ENCODE measurements around the gene UNC45B. TPM values are rescaled to one million over a fixed set of nuclear protein-coding genes. Genes with fewer than 3 reads are reported as not detected.
"Not testable (repeated sequence)": the region's sequence is repeated elsewhere in the genome, so short reads cannot be mapped to it uniquely, and the experiment has no call there.

UNC45B gene
- total and polyA plus RNA-seq, 2 of the 13 experiments (the other 11 are each of a cell fraction or from before 2014, with no cell fraction given) = 0.01 TPM; not detected in 1

DNA sequence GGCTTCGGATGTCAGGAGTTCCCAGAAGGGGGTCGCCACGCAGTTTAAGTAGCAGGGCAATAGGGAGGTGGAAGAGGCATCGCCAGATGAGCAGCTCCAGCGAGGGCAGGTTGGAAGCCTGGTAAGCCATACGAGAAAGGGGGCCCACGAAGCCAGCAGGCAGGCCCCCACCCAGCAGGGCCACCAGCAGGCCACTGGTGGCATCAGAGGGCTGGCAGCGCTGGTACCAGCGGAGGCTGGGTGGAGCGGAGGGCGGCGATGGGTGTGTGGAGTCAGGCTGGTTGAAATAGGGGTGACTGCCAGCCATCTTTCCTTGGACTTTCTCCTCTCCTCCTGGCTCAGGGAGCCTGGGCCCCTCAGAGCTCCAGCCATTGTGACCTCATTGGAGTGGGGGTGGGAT lies 46.4 kb downstream of the UNC45B start, which contains the start of gene SLC35G3:
SLC35G3 (minus strand) TSS at position 393 of the 400 bp plus-strand sequence; CDS start at position 307, 86 bp downstream.
- H3K9ac ChIP-seq (ENCODE audit: insufficient read depth, low read depth, low read length); ATAC-seq; in situ Hi-C loops (cut with HindIII; ENCODE audit: extremely low pct_ligation_motif_present, low pct_unique_long_range_greater_than_20kb): not testable (repeated sequence)

DNA sequence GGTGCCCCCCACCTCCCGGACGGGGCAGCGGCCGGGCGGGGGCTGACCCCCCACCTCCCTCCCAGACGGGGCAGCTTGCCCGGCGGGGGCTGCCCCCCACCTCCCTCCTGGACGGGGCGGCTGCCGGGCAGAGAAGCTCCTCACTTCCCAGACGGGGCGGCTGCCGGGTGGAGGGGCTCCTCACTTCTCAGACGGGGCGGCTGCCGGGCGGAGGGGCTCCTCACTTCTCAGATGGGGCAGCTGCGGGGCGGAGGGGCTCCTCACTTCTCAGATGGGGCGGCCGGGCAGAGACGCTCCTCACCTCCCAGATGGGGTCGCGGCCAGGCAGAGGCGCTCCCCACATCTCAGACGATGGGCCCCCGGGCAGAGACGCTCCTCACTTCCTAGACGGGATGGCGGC lies 47.4 kb downstream of the UNC45B start:
- H4K20me1 ChIP-seq (ENCODE audit: insufficient read depth, low read length); CTCF ChIA-PET (ENCODE audit: low intra/inter-chr PET ratio, low total read pairs); H3K9me3 ChIP-seq (ENCODE audit: low read length); H3K9ac ChIP-seq (ENCODE audit: insufficient read depth, low read depth, low read length); H3K79me2 ChIP-seq (ENCODE audit: insufficient read depth, low read length); H3K4me3 ChIP-seq (replicated peaks in 1 of 3; ENCODE audit: insufficient read depth in 1 of 3, low read depth in 2 of 3, low read length in 3 of 3); H3K4me1 ChIP-seq (ENCODE audit: insufficient read depth, low read length); intact Hi-C loops (cut with micrococcal nuclease; ENCODE audit: unreplicated experiment); BruUV-seq (replicated peaks); H3K27ac ChIP-seq (ENCODE audit: extremely low read length, insufficient read depth, low read length); H3K36me3 ChIP-seq (replicated peaks in 1 of 2; ENCODE audit: control insufficient read depth in 1 of 2, insufficient read depth in 2 of 2, low read length in 2 of 2); POLR2A ChIA-PET; H2AFZ ChIP-seq (ENCODE audit: low read length); H3K27me3 ChIP-seq (ENCODE audit: control insufficient read depth in 1 of 2, insufficient read depth in 2 of 2, low read length in 2 of 2); DNase-seq (ENCODE audit: low spot score); H3K4me2 ChIP-seq (ENCODE audit: low read depth, low read length); FAIRE-seq; ATAC-seq; in situ Hi-C loops (cut with HindIII; ENCODE audit: extremely low pct_ligation_motif_present, low pct_unique_long_range_greater_than_20kb): not testable (repeated sequence)
- 50% methylated on average over 8 of the region's 31 CpGs for WGBS (ENCODE audit: low lambda C conversion rate)

More for the DNA sequence above, 46.4 kb downstream of the UNC45B start, which contains the start of gene SLC35G3:
- FAIRE-seq; H3K27ac ChIP-seq (ENCODE audit: extremely low read length, insufficient read depth, low read length); CTCF ChIA-PET (ENCODE audit: low intra/inter-chr PET ratio, low total read pairs); POLR2A ChIA-PET; H3K4me2 ChIP-seq (ENCODE audit: low read depth, low read length); H3K4me3 ChIP-seq (replicated peaks in 1 of 3; ENCODE audit: insufficient read depth in 1 of 3, low read depth in 2 of 3, low read length in 3 of 3); H3K27me3 ChIP-seq (ENCODE audit: control insufficient read depth in 1 of 2, insufficient read depth in 2 of 2, low read length in 2 of 2); H3K4me1 ChIP-seq (ENCODE audit: insufficient read depth, low read length); H2AFZ ChIP-seq (ENCODE audit: low read length); intact Hi-C loops (cut with micrococcal nuclease; ENCODE audit: unreplicated experiment); BruUV-seq (replicated peaks); H4K20me1 ChIP-seq (ENCODE audit: insufficient read depth, low read length); DNase-seq (ENCODE audit: low spot score); H3K79me2 ChIP-seq (ENCODE audit: insufficient read depth, low read length); H3K36me3 ChIP-seq (replicated peaks in 1 of 2; ENCODE audit: control insufficient read depth in 1 of 2, insufficient read depth in 2 of 2, low read length in 2 of 2); H3K9me3 ChIP-seq (ENCODE audit: low read length): not testable (repeated sequence)
- WGBS (ENCODE audit: low lambda C conversion rate) = 60% methylated on average over 9 of the region's 12 CpGs

DNA sequence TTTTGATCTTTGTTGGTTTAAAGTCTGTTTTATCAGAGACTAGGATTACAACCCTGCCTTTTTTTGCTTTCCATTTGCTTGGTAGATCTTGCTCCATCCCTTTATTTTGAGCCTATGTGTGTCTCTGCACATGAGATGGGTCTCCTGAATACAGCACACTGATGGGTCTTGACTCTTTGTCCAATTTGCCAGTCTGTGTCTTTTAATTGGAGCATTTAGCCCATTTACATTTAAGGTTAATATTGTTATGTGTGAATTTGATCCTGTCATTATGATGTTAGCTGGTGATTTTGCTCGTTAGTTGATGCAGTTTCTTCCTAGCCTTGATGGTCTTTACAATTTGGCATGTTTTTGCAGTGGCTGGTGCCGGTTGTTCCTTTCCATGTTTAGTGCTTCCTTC lies 55.0 kb downstream of the UNC45B start:
- H3K9ac ChIP-seq (ENCODE audit: insufficient read depth, low read depth, low read length); H3K9me3 ChIP-seq (ENCODE audit: low read length); H3K27ac ChIP-seq (ENCODE audit: extremely low read length, insufficient read depth, low read length); H3K27me3 ChIP-seq (ENCODE audit: control insufficient read depth in 1 of 2, insufficient read depth in 2 of 2, low read length in 2 of 2); POLR2A ChIA-PET; H4K20me1 ChIP-seq (ENCODE audit: insufficient read depth, low read length); FAIRE-seq; in situ Hi-C loops (cut with HindIII; ENCODE audit: extremely low pct_ligation_motif_present, low pct_unique_long_range_greater_than_20kb); H3K4me2 ChIP-seq (ENCODE audit: low read depth, low read length); H3K79me2 ChIP-seq (ENCODE audit: insufficient read depth, low read length); CTCF ChIA-PET (ENCODE audit: low intra/inter-chr PET ratio, low total read pairs); H3K4me1 ChIP-seq (ENCODE audit: insufficient read depth, low read length); intact Hi-C loops (cut with micrococcal nuclease; ENCODE audit: unreplicated experiment); H3K36me3 ChIP-seq (replicated peaks in 1 of 2; ENCODE audit: control insufficient read depth in 1 of 2, insufficient read depth in 2 of 2, low read length in 2 of 2); ATAC-seq; DNase-seq (ENCODE audit: low spot score); H2AFZ ChIP-seq (ENCODE audit: low read length); BruUV-seq (replicated peaks); H3K4me3 ChIP-seq (replicated peaks in 1 of 3; ENCODE audit: insufficient read depth in 1 of 3, low read depth in 2 of 3, low read length in 3 of 3): not testable (repeated sequence)
- WGBS (ENCODE audit: low lambda C conversion rate) = 0% methylated on average over 2 of the region's 2 CpGs
